ENCODE results near the gene SPRED2.

- TF ChIP-seq CTCF (IDR thresholded peaks at IDR 0.05) (no peak), SMC3 (IDR thresholded peaks at IDR 0.05) (no peak), POLR2A (IDR thresholded peaks at IDR 0.05; ENCODE audit: low read length) (no peak), TP53 (CRISPR knock-in tag; IDR thresholded peaks at IDR 0.05) (no peak), ZSCAN20 (CRISPR knock-in tag; IDR thresholded peaks at IDR 0.05) (no peak), HDAC2 (IDR thresholded peaks at IDR 0.05) (no peak)
Measured at GRCh38 chr2:65360441-65360840, 72.0 kb downstream of the SPRED2 start.
